SU-DHL-6 (cell line): ENCODE results near the gene GRM7.

Experiments used
- EZH2phosphoT487 ChIP-seq: fragments of 200-600 bp; sonication (generic), shearing (Covaris generic); conservative IDR thresholded peaks from 2 replicates; pipeline ENCODE4 v1.6.1; 2018; ENCODE audit warnings: mild to moderate bottlenecking, antibody characterized with exemption, low read length, moderate library complexity, mixed read lengths
- TF ChIP-seq, protein P1 (sequence below): fragments of 200-600 bp; sonication (generic); IDR thresholded peaks from one replicate; pipeline ENCODE4 v1.5.1; 2017; ENCODE audit warnings: antibody characterized with exemption, mild to moderate bottlenecking, low read length, moderate library complexity; ENCODE audit not compliant: insufficient read depth, poor library complexity, severe bottlenecking

DNA sequence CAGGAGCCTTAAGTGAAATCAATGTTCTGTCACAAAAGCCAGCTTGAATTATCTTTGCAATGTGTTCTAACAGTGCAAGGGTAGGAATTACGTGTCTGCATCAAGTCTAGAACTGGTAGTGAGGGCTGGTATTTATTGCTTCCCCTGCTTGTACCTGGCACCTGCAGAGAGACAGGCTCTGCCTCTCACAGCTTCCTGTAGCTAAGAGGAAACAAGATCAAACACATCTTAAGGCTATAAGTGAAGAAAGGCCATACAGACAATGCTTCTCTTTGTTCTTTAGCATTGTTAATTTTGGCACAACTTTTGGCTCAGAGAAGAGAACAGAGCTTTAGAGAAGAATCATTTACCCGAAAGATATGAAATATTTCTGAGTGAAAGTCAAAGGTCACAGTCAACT lies 479.9 kb downstream of the GRM7 start:
- TF ChIP-seq, protein P1, sequence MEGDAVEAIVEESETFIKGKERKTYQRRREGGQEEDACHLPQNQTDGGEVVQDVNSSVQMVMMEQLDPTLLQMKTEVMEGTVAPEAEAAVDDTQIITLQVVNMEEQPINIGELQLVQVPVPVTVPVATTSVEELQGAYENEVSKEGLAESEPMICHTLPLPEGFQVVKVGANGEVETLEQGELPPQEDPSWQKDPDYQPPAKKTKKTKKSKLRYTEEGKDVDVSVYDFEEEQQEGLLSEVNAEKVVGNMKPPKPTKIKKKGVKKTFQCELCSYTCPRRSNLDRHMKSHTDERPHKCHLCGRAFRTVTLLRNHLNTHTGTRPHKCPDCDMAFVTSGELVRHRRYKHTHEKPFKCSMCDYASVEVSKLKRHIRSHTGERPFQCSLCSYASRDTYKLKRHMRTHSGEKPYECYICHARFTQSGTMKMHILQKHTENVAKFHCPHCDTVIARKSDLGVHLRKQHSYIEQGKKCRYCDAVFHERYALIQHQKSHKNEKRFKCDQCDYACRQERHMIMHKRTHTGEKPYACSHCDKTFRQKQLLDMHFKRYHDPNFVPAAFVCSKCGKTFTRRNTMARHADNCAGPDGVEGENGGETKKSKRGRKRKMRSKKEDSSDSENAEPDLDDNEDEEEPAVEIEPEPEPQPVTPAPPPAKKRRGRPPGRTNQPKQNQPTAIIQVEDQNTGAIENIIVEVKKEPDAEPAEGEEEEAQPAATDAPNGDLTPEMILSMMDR, result no peak
- no peak for TF ChIP-seq EZH2phosphoT487
